A549 (cell line): ENCODE results near the gene DYNC1H1.

Experiments used
- EHMT2 ChIP-seq: fragments of 200-600 bp; sonication (generic); IDR thresholded peaks from 2 replicates; pipeline ENCODE4 v1.6.1; 2016; ENCODE audit warnings: antibody characterized with exemption, low read depth, mild to moderate bottlenecking, moderate library complexity
- ESRRA ChIP-seq: fragments of 150-350 bp; IDR thresholded peaks from 2 replicates; pipeline ENCODE4 v1.6.1; 2014; ENCODE audit warnings: mild to moderate bottlenecking, low read length, borderline replicate concordance
- HDAC2 ChIP-seq: fragments of 200-600 bp; sonication (generic); IDR thresholded peaks from 2 replicates; pipeline ENCODE4 v1.6.1; 2016
- JUN ChIP-seq, 2 experiments: fragments of >200 bp; sonication (Bioruptor Twin); formaldehyde crosslinking; IDR thresholded peaks; 2 replicates in 1 of 2; 3 replicates in 1 of 2; pipeline ENCODE4 v1.6.1; 2016 to 2017
- KDM5A ChIP-seq: fragments of 200-600 bp; sonication (generic); IDR thresholded peaks from 2 replicates; pipeline ENCODE4 v1.6.1; 2016; ENCODE audit warnings: antibody characterized with exemption, mild to moderate bottlenecking
- NFE2L2 ChIP-seq: fragments of 150-350 bp; conservative IDR thresholded peaks from 2 replicates; pipeline ENCODE4 v1.6.1; 2014; ENCODE audit warnings: low read length
- POLR2A ChIP-seq: IDR thresholded peaks from 2 replicates; pipeline ENCODE4 v1.6.1; 2012; ENCODE audit warnings: mild to moderate bottlenecking, low read length
- TFCP2L1 ChIP-seq: fragments of 250-450 bp; sonication (Bioruptor Pico); IDR thresholded peaks from 2 replicates; pipeline ENCODE4 v1.5.0; 2021; ENCODE audit warnings: mild to moderate bottlenecking
- TF ChIP-seq, protein P1 (sequence below): fragments of >200 bp; sonication (Bioruptor Twin); formaldehyde crosslinking; IDR thresholded peaks from 3 replicates; pipeline ENCODE4 v1.5.1; 2016
- TF ChIP-seq, protein P2 (sequence below): fragments of 450-650 bp; IDR thresholded peaks from 2 replicates; pipeline ENCODE4 v1.6.1; 2014; ENCODE audit warnings: antibody characterized with exemption
- TF ChIP-seq, protein P3 (sequence below): fragments of 150-350 bp; IDR thresholded peaks from 2 replicates; pipeline ENCODE4 v1.6.1; 2014; ENCODE audit warnings: low read depth, mild to moderate bottlenecking, low read length

DNA sequence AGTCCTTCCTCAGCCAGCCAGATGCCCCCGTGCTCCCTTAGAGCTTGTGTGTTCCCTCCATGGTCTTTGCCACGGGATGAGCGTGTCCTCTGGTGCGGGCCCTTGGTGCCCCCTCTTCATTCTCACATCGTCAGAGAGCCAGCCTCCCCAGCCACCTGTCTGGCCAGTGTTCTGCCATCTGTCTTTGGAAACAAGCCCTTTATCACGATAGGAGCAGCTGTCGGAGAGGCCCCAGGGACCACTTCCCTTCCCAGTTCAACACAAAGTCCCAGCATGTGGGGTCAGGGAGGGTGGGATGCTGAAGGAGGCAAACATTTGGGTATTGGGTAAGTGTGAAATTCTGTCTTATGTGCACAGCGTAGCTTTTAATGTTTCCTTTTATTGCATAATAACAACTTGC, 44.5 kb downstream of the DYNC1H1 start:
- TF ChIP-seq JUN (IDR thresholded peaks at IDR 0.05) (no peak), ESRRA (no peak), NFE2L2 (no peak), POLR2A (no peak), HDAC2 (no peak), EHMT2 (no peak), TFCP2L1 (CRISPR knock-in tag) (no peak), KDM5A (no peak)
- TF ChIP-seq, protein P1, sequence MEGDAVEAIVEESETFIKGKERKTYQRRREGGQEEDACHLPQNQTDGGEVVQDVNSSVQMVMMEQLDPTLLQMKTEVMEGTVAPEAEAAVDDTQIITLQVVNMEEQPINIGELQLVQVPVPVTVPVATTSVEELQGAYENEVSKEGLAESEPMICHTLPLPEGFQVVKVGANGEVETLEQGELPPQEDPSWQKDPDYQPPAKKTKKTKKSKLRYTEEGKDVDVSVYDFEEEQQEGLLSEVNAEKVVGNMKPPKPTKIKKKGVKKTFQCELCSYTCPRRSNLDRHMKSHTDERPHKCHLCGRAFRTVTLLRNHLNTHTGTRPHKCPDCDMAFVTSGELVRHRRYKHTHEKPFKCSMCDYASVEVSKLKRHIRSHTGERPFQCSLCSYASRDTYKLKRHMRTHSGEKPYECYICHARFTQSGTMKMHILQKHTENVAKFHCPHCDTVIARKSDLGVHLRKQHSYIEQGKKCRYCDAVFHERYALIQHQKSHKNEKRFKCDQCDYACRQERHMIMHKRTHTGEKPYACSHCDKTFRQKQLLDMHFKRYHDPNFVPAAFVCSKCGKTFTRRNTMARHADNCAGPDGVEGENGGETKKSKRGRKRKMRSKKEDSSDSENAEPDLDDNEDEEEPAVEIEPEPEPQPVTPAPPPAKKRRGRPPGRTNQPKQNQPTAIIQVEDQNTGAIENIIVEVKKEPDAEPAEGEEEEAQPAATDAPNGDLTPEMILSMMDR = no peak
- TF ChIP-seq, protein P2, sequence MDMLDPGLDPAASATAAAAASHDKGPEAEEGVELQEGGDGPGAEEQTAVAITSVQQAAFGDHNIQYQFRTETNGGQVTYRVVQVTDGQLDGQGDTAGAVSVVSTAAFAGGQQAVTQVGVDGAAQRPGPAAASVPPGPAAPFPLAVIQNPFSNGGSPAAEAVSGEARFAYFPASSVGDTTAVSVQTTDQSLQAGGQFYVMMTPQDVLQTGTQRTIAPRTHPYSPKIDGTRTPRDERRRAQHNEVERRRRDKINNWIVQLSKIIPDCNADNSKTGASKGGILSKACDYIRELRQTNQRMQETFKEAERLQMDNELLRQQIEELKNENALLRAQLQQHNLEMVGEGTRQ = no peak
- TF ChIP-seq, protein P3, sequence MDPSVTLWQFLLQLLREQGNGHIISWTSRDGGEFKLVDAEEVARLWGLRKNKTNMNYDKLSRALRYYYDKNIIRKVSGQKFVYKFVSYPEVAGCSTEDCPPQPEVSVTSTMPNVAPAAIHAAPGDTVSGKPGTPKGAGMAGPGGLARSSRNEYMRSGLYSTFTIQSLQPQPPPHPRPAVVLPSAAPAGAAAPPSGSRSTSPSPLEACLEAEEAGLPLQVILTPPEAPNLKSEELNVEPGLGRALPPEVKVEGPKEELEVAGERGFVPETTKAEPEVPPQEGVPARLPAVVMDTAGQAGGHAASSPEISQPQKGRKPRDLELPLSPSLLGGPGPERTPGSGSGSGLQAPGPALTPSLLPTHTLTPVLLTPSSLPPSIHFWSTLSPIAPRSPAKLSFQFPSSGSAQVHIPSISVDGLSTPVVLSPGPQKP = no peak
